Measurements from ENCODE around the gene CLCF1. TPM values are rescaled to one million over a fixed set of nuclear protein-coding genes. Genes with fewer than 3 reads are reported as not detected.

CLCF1 gene
- total RNA-seq, 4 donors from 2014 or later, result 6.1 to 21.7 (median 9.4) TPM

DNA sequence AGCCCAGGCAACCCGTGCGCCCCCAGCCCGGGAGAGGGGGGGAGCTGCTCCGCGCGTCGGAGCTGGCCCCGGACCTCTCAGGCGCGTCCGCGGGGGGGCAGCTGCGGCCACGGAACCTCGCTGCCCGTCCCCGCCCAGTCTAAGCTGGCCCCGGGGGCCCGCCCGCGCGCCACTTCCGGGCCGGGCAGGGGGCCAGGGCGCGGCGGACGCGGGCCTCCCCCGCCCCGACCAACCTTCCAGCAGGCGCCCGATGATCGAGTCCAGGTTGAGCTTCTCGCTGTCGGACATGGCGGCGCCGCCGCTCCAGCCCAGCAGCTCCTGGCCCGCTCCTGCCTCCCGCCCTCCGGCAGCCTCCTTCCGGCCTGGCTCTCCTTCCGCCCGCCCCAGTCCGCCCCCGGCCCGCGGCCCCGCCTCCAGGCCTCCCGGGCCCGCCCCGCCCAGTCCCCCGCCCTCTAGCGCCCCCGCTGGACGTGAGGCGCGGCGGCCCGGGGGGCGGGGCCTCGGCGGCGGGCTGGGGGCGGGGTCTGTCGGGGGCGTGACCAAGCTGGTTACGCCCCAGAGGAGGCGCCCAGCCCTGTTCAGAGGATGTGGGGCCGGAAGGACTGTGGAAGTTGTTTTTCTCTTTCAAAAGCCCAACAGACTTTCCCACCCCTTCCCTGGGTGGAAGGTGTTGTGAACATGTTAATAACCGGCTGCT, 28.2 kb upstream of the CLCF1 start, which contains the start of gene PPP1CA:
Gene PPP1CA (minus strand): TSS at position 364 of the 697 bp plus-strand sequence. CDS start 76 bp downstream, at position 288.
- Histone ChIP-seq H3K4me3 (peak within 1 kb of the TSS; percentile 77 to 94), H3K4me1 (peaks cover 0 to 63% (median 18%) of the 10 kb centered on the region in 3 donors), H3K36me3 (peaks cover 0 to 39% of the 10 kb centered on the region in 2 donors), H3K27ac (peak within 1 kb of the TSS; percentile 73 to 97 (median 96)), H3K27me3 (peaks cover 36% of the 10 kb centered on the region), H3K9me3 (no peaks in the 10 kb centered on the region)
- TF ChIP-seq EP300 (IDR thresholded peaks at IDR 0.05) (no peak), POLR2A (IDR thresholded peaks at IDR 0.05) (peak; percentile 80 to 86), POLR2AphosphoS5 (IDR thresholded peaks at IDR 0.05) (peak; percentile 74)
- TF ChIP-seq, protein P1, sequence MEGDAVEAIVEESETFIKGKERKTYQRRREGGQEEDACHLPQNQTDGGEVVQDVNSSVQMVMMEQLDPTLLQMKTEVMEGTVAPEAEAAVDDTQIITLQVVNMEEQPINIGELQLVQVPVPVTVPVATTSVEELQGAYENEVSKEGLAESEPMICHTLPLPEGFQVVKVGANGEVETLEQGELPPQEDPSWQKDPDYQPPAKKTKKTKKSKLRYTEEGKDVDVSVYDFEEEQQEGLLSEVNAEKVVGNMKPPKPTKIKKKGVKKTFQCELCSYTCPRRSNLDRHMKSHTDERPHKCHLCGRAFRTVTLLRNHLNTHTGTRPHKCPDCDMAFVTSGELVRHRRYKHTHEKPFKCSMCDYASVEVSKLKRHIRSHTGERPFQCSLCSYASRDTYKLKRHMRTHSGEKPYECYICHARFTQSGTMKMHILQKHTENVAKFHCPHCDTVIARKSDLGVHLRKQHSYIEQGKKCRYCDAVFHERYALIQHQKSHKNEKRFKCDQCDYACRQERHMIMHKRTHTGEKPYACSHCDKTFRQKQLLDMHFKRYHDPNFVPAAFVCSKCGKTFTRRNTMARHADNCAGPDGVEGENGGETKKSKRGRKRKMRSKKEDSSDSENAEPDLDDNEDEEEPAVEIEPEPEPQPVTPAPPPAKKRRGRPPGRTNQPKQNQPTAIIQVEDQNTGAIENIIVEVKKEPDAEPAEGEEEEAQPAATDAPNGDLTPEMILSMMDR (IDR thresholded peaks at IDR 0.05), result peak in 3 of 4 experiments; percentile 14 to 42 (median 31)
- 0% methylated on average over 1 to 13 of the region's 73 CpGs for WGBS, 2 donors (ENCODE audit: low coverage in 1 of 2)
- ATAC-seq, result peak; percentile 94

DNA sequence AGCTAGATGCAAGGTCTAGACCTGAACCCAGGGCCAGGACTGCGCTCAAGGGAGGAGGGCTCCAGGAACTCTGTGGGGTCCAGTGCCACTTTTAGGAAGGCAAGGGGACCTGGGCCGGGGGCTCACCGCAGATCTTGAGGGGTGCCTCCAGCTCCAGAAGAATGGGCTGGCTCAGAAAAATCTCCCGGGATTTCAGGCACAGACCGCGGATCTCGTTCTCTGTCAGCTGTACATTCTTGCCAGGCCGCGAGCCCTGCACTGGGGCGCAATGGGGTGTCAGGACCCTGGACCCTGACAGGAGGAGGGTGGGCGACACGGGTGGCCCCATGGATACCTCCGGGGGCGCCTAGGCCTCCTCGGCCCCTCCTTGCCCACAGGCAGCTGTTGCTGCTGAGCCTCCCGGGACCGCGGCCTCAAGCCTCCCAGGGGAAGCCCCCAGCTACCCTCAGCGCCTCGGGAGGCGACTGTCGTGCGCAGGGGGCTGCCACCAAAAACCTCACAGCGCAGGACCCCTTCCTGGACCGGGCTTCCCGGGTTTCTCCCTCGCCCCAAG, 27.6 kb upstream of the CLCF1 start:
- H3K27ac ChIP-seq, result peak overlapping the region; percentile 73 to 97 (median 96)
- peaks cover 30% of the 10 kb centered on the region for H3K27me3 ChIP-seq
- peaks cover 0 to 45% of the 10 kb centered on the region in 2 donors for H3K36me3 ChIP-seq
- TF ChIP-seq POLR2A (IDR thresholded peaks at IDR 0.05), result no peak
- TF ChIP-seq, protein P1 (IDR thresholded peaks at IDR 0.05), result no peak
- TF ChIP-seq EP300 (IDR thresholded peaks at IDR 0.05), result no peak
- no peak for TF ChIP-seq POLR2AphosphoS5 (IDR thresholded peaks at IDR 0.05)
- H3K4me1 ChIP-seq, result peaks cover 0 to 67% (median 18%) of the 10 kb centered on the region in 3 donors
- WGBS, 2 donors (ENCODE audit: low coverage in 1 of 2), result 0 to 4% methylated on average over 4 to 8 of the region's 27 CpGs
- peak; percentile 0 for ATAC-seq
- H3K9me3 ChIP-seq, result no peaks in the 10 kb centered on the region
- H3K4me3 ChIP-seq, result peak overlapping the region; percentile 77 to 94

DNA sequence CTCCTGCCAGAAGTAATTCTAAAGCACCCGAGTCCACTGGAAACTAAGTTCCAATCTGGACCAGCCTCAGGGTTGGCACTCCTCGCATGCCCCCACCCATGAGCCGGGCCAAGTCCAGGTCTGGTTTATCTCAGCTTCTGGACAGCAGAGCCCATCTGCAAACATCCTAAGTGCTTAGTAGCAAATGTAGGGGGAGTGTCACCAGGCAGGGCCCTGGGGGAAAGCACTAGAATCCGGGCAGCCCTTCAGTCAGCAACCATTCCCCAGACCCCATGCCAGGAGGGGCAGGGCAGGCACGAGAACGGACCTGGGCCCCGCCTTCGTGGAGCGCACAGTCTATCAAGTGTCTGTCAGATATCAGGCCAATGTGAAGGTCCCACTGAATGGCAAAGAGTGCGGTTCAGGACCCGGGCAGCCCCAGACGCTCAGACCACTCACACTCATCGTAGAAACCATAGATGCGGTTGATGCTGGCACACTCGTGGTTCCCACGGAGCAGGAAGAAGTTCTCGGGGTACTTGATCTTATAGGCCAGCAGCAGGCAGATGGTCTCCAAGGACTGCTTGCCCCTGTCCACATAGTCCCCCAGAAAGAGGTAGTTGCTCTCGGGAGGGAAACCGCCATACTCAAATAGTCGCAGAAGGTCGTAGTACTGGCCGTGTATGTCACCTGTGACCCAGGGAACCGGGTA, 27.0 kb upstream of the CLCF1 start:
- H3K4me3 ChIP-seq, result peak overlapping the region; percentile 77 to 94
- peaks cover 0 to 52% of the 10 kb centered on the region in 2 donors for H3K36me3 ChIP-seq
- WGBS, 2 donors (ENCODE audit: low coverage in 1 of 2), result 0 to 23% methylated on average over 2 to 4 of the region's 23 CpGs
- H3K27me3 ChIP-seq, result peaks cover 24% of the 10 kb centered on the region
- TF ChIP-seq POLR2AphosphoS5 (IDR thresholded peaks at IDR 0.05), result peak; percentile 69
- TF ChIP-seq POLR2A (IDR thresholded peaks at IDR 0.05), result no peak
- ATAC-seq, result no peak
- peaks cover 0 to 67% (median 18%) of the 10 kb centered on the region in 3 donors for H3K4me1 ChIP-seq
- peak overlapping the region in 3 of 4 donors; percentile 95 to 97 (median 96) for H3K27ac ChIP-seq
- no peaks in the 10 kb centered on the region for H3K9me3 ChIP-seq

DNA sequence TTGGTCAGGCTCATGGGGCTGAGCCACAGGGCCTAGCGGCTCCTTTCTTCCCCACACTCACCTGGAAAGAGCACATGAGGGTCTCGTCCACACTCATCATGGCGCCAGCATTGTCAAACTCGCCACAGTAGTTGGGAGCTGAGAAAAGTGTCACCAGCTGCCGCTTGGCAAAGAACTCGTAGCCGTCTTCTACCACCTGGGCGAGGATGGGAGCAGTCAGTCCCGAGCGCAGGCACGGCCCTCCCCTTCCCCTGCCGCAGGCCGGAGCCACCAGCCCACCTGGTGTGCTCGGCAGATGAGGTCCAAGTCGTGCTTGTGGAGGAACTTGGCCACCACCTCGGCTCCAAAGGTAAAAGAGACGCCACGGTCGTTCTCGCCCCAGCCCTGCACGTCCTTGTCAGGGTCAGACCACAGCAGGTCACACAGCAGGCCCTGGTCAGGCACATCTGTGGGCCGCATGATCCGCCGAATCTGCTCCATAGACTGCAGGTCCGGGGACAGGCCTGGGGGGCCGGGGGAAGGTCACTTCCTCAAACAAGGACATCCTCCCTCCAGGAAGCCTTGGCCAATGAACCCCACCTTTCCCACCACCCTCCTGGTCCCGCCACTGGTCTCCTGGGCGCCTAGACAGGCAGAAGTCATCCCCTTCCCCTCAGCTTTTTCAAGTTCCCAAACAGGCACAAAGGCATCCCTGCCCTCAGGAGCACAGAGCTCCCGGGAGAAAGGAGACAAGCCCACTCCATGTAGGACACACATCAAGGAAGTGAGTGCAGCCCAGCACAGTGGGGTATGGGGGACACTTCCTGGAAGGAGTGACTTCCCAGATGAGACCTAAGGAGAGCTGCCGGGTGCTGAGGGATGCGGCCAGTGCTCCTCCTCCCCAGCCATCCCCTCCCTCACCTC, 25.5 kb upstream of the CLCF1 start:
- H3K4me3 ChIP-seq, result no peak overlapping the region
- H3K9me3 ChIP-seq, result no peaks in the 10 kb centered on the region
- peaks cover 0 to 64% of the 10 kb centered on the region in 2 donors for H3K36me3 ChIP-seq
- H3K27ac ChIP-seq, result peak overlapping the region in 1 of 4 donors; percentile 97
- H3K27me3 ChIP-seq, result peaks cover 9% of the 10 kb centered on the region
- TF ChIP-seq, protein P1 (IDR thresholded peaks at IDR 0.05), result no peak
- TF ChIP-seq EP300 (IDR thresholded peaks at IDR 0.05), result no peak
- no peak for TF ChIP-seq POLR2A (IDR thresholded peaks at IDR 0.05)
- TF ChIP-seq POLR2AphosphoS5 (IDR thresholded peaks at IDR 0.05), result no peak
- 67 to 100% methylated on average over 3 to 8 of the region's 31 CpGs for WGBS, 2 donors (ENCODE audit: low coverage in 1 of 2)
- ATAC-seq, result no peak
- peaks cover 0 to 71% (median 18%) of the 10 kb centered on the region in 3 donors for H3K4me1 ChIP-seq
